ENCODE results near the gene RILP. TPM values are rescaled to one million over a fixed set of nuclear protein-coding genes. Genes with fewer than 3 reads are reported as not detected.

The RILP gene
- total RNA-seq, 1 experiment from 2014 or later: 27.6 TPM

DNA sequence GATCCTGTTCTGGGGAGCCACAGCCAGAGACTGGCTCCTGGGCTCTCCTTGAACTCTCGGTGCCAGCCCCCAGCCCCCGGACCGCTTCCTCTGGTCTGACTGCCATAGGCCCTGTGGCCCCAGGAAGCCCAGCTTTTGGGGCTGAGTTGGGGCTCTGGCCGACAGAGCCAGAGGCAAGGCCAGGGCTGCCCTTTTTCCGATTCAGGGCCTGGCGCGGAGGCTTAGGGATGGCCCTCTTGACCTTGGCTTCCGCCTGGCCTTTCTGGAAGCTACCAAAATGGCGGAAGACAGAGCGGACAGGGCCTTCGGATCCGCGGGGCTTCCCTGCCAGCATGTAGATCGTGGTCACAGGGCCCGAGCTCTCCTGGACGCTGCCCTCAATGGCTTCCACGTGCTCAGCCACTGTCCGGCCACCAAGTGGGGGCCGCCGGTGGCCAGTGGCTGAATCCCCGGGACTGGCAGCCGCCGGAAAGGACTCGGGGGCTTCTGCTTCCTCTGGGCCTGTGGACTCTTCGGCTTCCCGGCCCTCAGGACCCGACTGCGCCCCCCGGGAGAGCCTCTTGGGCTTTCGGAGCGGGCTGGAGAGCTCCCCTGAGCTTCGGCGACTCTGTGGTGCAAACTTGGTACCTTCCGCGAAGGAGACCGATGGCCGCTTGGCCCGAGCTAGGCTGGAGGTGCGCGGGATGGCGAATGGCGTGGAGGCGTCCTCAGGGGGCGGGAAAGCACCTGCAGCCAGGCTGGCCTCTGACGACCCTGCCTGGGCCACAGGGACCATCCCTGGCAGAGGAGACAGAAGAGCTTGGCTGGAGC is 14.6 kb downstream of the RILP start:
- Histone ChIP-seq H3K79me2 (ENCODE audit: low read length) (no peaks in the 10 kb centered on the region), H3K4me3 (ENCODE audit: low read length) (no peak overlapping the region), H2AFZ (ENCODE audit: low read length) (no peak overlapping the region), H3F3A (ENCODE audit: low read length, unreplicated experiment) (no peaks in the 10 kb centered on the region), H3K4me1 (ENCODE audit: insufficient read depth, low read length) (no peaks in the 10 kb centered on the region), H3K9me3 (ENCODE audit: low read length) (no peaks in the 10 kb centered on the region), H3K36me3 (ENCODE audit: low read depth, low read length) (no peaks in the 10 kb centered on the region; the same call in 1 of the 2 replicates), H4K20me1 (ENCODE audit: low read length) (no peaks in the 10 kb centered on the region), H3K4me2 (ENCODE audit: low read length) (no peak overlapping the region), H3K9me2 (replicated peaks; ENCODE audit: low read length) (no peaks in the 10 kb centered on the region), H3K27me3 (ENCODE audit: low read length) (no peaks in the 10 kb centered on the region), H3K27ac (ENCODE audit: low read length) (no peak overlapping the region), H3K9ac (ENCODE audit: low read length) (no peak overlapping the region)
- DNase-seq (no peak), ATAC-seq (no peak)
- ChIA-PET POLR2A (ENCODE audit: unreplicated experiment) (no interaction called here), CTCF (no interaction called here)
- BruUV-seq (replicated peaks): no TSS peak
- intact Hi-C loops (cut with micrococcal nuclease): no loop called here
- TF ChIP-seq EZH2 (IDR thresholded peaks at IDR 0.05; ENCODE audit: low read length, unreplicated experiment) (no peak), EZH2phosphoT487 (IDR thresholded peaks at IDR 0.05; ENCODE audit: borderline replicate concordance, low read length) (no peak)
- TF ChIP-seq, protein P1, sequence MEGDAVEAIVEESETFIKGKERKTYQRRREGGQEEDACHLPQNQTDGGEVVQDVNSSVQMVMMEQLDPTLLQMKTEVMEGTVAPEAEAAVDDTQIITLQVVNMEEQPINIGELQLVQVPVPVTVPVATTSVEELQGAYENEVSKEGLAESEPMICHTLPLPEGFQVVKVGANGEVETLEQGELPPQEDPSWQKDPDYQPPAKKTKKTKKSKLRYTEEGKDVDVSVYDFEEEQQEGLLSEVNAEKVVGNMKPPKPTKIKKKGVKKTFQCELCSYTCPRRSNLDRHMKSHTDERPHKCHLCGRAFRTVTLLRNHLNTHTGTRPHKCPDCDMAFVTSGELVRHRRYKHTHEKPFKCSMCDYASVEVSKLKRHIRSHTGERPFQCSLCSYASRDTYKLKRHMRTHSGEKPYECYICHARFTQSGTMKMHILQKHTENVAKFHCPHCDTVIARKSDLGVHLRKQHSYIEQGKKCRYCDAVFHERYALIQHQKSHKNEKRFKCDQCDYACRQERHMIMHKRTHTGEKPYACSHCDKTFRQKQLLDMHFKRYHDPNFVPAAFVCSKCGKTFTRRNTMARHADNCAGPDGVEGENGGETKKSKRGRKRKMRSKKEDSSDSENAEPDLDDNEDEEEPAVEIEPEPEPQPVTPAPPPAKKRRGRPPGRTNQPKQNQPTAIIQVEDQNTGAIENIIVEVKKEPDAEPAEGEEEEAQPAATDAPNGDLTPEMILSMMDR (conservative IDR thresholded peaks at IDR 0.05; ENCODE audit: low read depth, low read length): no peak

DNA sequence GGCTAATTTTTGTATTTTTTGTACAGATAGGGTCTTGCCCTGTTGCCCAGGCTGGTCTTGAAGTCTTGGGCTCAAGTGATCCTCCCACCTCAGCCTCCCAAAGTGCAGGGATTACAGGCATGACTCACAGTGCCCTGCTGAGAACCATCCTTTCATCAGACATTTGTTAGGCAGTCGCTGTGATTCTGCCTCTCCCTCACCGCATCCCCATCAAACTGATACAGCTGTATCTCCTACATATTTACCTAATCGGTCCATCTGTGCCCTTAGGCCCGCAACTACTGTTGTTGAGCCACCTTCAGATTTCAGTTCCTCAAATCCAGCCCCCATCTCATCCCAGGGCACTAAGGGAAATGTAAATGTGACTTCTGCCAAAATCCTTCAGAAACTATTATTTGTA is 19.0 kb downstream of the RILP start:
- H3K27ac ChIP-seq (ENCODE audit: low read length): no peak overlapping the region
- no peaks in the 10 kb centered on the region for H3K79me2 ChIP-seq (ENCODE audit: low read length)
- no TSS peak for BruUV-seq (replicated peaks)
- DNase-seq (no peak), ATAC-seq (no peak)
- no peak overlapping the region for H3K4me2 ChIP-seq (ENCODE audit: low read length)
- intact Hi-C loops (cut with micrococcal nuclease): loop anchor here (1.0 kb wide), 1 partner anchor 56 kb away; no protein-coding TSS in a partner anchor
- no peaks in the 10 kb centered on the region for H3K9me2 ChIP-seq (replicated peaks; ENCODE audit: low read length)
- ChIA-PET CTCF (interaction anchor here (0.6 to 3.1 kb wide), 4 partner anchors 17 to 56 kb away, joined by 3 to 34 read pairs (median 6); no protein-coding TSS in a partner anchor), POLR2A (ENCODE audit: unreplicated experiment) (interaction anchor here (0.6 kb wide), 1 partner anchor 23 kb away, joined by 16 read pairs; no protein-coding TSS in a partner anchor)
- no peak for TF ChIP-seq EZH2 (IDR thresholded peaks at IDR 0.05; ENCODE audit: low read length, unreplicated experiment)
- TF ChIP-seq, protein P1 (conservative IDR thresholded peaks at IDR 0.05; ENCODE audit: low read depth, low read length): no peak
- no peak for TF ChIP-seq EZH2phosphoT487 (IDR thresholded peaks at IDR 0.05; ENCODE audit: borderline replicate concordance, low read length)
- no peak overlapping the region for H3K9ac ChIP-seq (ENCODE audit: low read length)
- H3K4me1 ChIP-seq (ENCODE audit: insufficient read depth, low read length): no peaks in the 10 kb centered on the region
- H3K27me3 ChIP-seq (ENCODE audit: low read length): no peaks in the 10 kb centered on the region
- no peaks in the 10 kb centered on the region for H3F3A ChIP-seq (ENCODE audit: low read length, unreplicated experiment)
- H4K20me1 ChIP-seq (ENCODE audit: low read length): no peaks in the 10 kb centered on the region
- no peak overlapping the region for H3K4me3 ChIP-seq (ENCODE audit: low read length)
- H2AFZ ChIP-seq (ENCODE audit: low read length): no peak overlapping the region
- H3K36me3 ChIP-seq (ENCODE audit: low read depth, low read length): no peaks in the 10 kb centered on the region; the same call in 1 of the 2 replicates
- H3K9me3 ChIP-seq (ENCODE audit: low read length): no peaks in the 10 kb centered on the region

All from PC-3 (cell line).